SK-N-SH treated with all-trans-retinoic acid at 6 μM for 48 hours (cell line): Measurements from ENCODE around the gene NKX1-1.

Experiments used
- ATAC-seq: fragments of 200-7000 bp; cut with Tn5 transposase; 3 replicates; pipeline ENCODE4 v1.9.1; 2020; ENCODE audit warnings: mild to moderate bottlenecking, moderate library complexity
- ARNTL ChIP-seq: fragments of 450-650 bp; formaldehyde crosslinking; IDR thresholded peaks from 2 replicates; pipeline ENCODE4 v1.5.0; 2020; ENCODE audit warnings: low read depth, mild to moderate bottlenecking, moderate library complexity, borderline replicate concordance
- CSDC2 ChIP-seq: fragments of 250-450 bp; sonication (Bioruptor Pico); IDR thresholded peaks from 2 replicates; pipeline ENCODE4 v1.5.0; 2020; ENCODE audit warnings: mild to moderate bottlenecking, moderate library complexity
- ESRRG ChIP-seq: fragments of 250-450 bp; sonication (Bioruptor Pico); IDR thresholded peaks from 2 replicates; pipeline ENCODE4 v1.6.1; 2021; ENCODE audit warnings: mild to moderate bottlenecking
- GLIS3 ChIP-seq: fragments of 250-450 bp; sonication (Bioruptor Pico); IDR thresholded peaks from 2 replicates; pipeline ENCODE4 v1.5.0; 2020; ENCODE audit warnings: mild to moderate bottlenecking, moderate library complexity
- ISL1 ChIP-seq: fragments of 250-450 bp; sonication (Bioruptor Pico); IDR thresholded peaks from 2 replicates; pipeline ENCODE4 v2.1.2; 2022; ENCODE audit warnings: mild to moderate bottlenecking, moderate library complexity
- OSR1 ChIP-seq: fragments of 250-450 bp; sonication (Bioruptor Pico); IDR thresholded peaks from 2 replicates; pipeline ENCODE4 v1.8.0; 2022; ENCODE audit warnings: moderate library complexity, mild to moderate bottlenecking, inconsistent platforms
- PATZ1 ChIP-seq: fragments of 250-450 bp; sonication (Bioruptor Pico); IDR thresholded peaks from 2 replicates; pipeline ENCODE4 v1.8.0; 2020; ENCODE audit warnings: mild to moderate bottlenecking, moderate library complexity, borderline replicate concordance
- PPARA ChIP-seq: fragments of 250-450 bp; sonication (Bioruptor Pico); IDR thresholded peaks from 2 replicates; pipeline ENCODE4 v1.5.0; 2020; ENCODE audit warnings: mild to moderate bottlenecking, borderline replicate concordance
- RARB ChIP-seq: fragments of 250-450 bp; sonication (Bioruptor Pico); IDR thresholded peaks from 2 replicates; pipeline ENCODE4 v1.8.0; 2021; ENCODE audit warnings: mild to moderate bottlenecking, moderate library complexity
- TCF4 ChIP-seq: fragments of 250-450 bp; sonication (Bioruptor Pico); IDR thresholded peaks from 2 replicates; pipeline ENCODE4 v1.8.0; 2021; ENCODE audit warnings: mild to moderate bottlenecking, moderate library complexity, borderline replicate concordance
- ZC3H10 ChIP-seq: fragments of 250-450 bp; sonication (Bioruptor Pico); IDR thresholded peaks from 2 replicates; pipeline ENCODE4 v1.5.1; 2021; ENCODE audit warnings: mild to moderate bottlenecking, moderate library complexity
- ZFP3 ChIP-seq: fragments of 250-450 bp; sonication (Bioruptor Pico); IDR thresholded peaks from 2 replicates; pipeline ENCODE4 v1.5.0; 2020; ENCODE audit warnings: mild to moderate bottlenecking, moderate library complexity
- ZNF565 ChIP-seq: fragments of 450-650 bp; formaldehyde crosslinking; conservative IDR thresholded peaks from 2 replicates; pipeline ENCODE4 v1.5.0; 2020; ENCODE audit warnings: low read depth, mild to moderate bottlenecking, moderate library complexity
- ZNF70 ChIP-seq: fragments of 450-650 bp; formaldehyde crosslinking; IDR thresholded peaks from 2 replicates; pipeline ENCODE4 v1.5.0; 2020; ENCODE audit warnings: mild to moderate bottlenecking, moderate library complexity
- ZNF8 ChIP-seq: fragments of 450-650 bp; formaldehyde crosslinking; IDR thresholded peaks from 2 replicates; pipeline ENCODE4 v1.5.0; 2020; ENCODE audit warnings: mild to moderate bottlenecking, moderate library complexity
- TF ChIP-seq, protein P1 (sequence below): fragments of 250-450 bp; sonication (Bioruptor Pico); IDR thresholded peaks from 2 replicates; pipeline ENCODE4 v1.5.0; 2020; ENCODE audit warnings: mild to moderate bottlenecking, moderate library complexity
- TF ChIP-seq, protein P2 (sequence below): fragments of 250-450 bp; sonication (Bioruptor Pico); IDR thresholded peaks from 2 replicates; pipeline ENCODE4 v1.5.1; 2020; ENCODE audit warnings: low read depth, mild to moderate bottlenecking, moderate library complexity
- TF ChIP-seq, protein P3 (sequence below): fragments of 250-450 bp; sonication (Bioruptor Pico); IDR thresholded peaks from 2 replicates; pipeline ENCODE4 v1.5.1; 2021; ENCODE audit warnings: mild to moderate bottlenecking, moderate library complexity
- TF ChIP-seq, protein P4 (sequence below): fragments of 250-450 bp; sonication (Bioruptor Pico); IDR thresholded peaks from 2 replicates; pipeline ENCODE4 v1.8.0; 2021; ENCODE audit warnings: low read depth, mild to moderate bottlenecking, moderate library complexity, borderline replicate concordance

The NKX1-1 gene

GRCh38 chr4:1410491-1411325, 4.5 kb upstream of the NKX1-1 start (continued):
- TF ChIP-seq, protein P1, sequence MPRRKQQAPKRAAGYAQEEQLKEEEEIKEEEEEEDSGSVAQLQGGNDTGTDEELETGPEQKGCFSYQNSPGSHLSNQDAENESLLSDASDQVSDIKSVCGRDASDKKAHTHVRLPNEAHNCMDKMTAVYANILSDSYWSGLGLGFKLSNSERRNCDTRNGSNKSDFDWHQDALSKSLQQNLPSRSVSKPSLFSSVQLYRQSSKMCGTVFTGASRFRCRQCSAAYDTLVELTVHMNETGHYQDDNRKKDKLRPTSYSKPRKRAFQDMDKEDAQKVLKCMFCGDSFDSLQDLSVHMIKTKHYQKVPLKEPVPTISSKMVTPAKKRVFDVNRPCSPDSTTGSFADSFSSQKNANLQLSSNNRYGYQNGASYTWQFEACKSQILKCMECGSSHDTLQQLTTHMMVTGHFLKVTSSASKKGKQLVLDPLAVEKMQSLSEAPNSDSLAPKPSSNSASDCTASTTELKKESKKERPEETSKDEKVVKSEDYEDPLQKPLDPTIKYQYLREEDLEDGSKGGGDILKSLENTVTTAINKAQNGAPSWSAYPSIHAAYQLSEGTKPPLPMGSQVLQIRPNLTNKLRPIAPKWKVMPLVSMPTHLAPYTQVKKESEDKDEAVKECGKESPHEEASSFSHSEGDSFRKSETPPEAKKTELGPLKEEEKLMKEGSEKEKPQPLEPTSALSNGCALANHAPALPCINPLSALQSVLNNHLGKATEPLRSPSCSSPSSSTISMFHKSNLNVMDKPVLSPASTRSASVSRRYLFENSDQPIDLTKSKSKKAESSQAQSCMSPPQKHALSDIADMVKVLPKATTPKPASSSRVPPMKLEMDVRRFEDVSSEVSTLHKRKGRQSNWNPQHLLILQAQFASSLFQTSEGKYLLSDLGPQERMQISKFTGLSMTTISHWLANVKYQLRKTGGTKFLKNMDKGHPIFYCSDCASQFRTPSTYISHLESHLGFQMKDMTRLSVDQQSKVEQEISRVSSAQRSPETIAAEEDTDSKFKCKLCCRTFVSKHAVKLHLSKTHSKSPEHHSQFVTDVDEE (CRISPR knock-in tag), result peak; percentile 92
- TF ChIP-seq ZNF70 (CRISPR knock-in tag), result no peak
- TF ChIP-seq, all 23 proteins: peak for 15

- no peak for TF ChIP-seq PATZ1 (CRISPR knock-in tag)
- TF ChIP-seq ZNF70 (CRISPR knock-in tag), result no peak
- no peak for TF ChIP-seq OSR1 (CRISPR knock-in tag)
- ATAC-seq, result no peak
Observed at GRCh38 chr4:1409491-1410425, 3.5 kb upstream of the NKX1-1 start.

GRCh38 chr4:1409079-1409478, 2.8 kb upstream of the NKX1-1 start:
- TF ChIP-seq ZC3H10 (CRISPR knock-in tag) (no peak), OSR1 (CRISPR knock-in tag) (no peak), GLIS3 (CRISPR knock-in tag) (no peak), CSDC2 (CRISPR knock-in tag) (no peak), ZFP3 (CRISPR knock-in tag) (no peak), ZNF8 (no peak), ARNTL (CRISPR knock-in tag) (no peak), PPARA (CRISPR knock-in tag) (no peak), ZNF565 (no peak)
- TF ChIP-seq, protein P2, sequence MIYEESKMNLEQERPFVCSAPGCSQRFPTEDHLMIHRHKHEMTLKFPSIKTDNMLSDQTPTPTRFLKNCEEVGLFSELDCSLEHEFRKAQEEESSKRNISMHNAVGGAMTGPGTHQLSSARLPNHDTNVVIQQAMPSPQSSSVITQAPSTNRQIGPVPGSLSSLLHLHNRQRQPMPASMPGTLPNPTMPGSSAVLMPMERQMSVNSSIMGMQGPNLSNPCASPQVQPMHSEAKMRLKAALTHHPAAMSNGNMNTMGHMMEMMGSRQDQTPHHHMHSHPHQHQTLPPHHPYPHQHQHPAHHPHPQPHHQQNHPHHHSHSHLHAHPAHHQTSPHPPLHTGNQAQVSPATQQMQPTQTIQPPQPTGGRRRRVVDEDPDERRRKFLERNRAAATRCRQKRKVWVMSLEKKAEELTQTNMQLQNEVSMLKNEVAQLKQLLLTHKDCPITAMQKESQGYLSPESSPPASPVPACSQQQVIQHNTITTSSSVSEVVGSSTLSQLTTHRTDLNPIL (CRISPR knock-in tag), result no peak

DNA sequence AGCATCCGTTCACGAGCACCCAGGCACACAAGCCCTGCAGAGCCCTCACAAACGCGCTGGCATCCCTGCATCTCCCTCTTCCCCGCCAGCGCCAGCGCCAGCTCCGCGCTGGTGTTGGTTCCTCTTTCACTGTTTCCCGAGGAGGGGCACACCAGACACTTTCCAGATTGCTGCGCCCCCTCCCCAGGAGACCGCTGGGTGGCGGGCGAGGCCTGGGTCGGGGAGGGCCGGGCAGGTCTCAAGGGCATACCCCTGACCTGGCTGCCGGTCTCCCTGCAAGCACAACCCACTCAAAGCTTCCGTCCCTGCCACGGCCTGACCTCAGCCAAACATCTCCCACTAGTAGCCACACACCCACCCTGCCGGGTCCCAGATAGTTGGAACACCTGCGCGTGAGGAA, 2.2 kb upstream of the NKX1-1 start:
- TF ChIP-seq ZC3H10 (CRISPR knock-in tag) (no peak), ARNTL (CRISPR knock-in tag) (no peak), PPARA (CRISPR knock-in tag) (no peak), ISL1 (CRISPR knock-in tag) (no peak), ESRRG (no peak), RARB (CRISPR knock-in tag) (no peak), CSDC2 (CRISPR knock-in tag) (no peak), TCF4 (CRISPR knock-in tag) (no peak), ZNF565 (no peak)
- TF ChIP-seq, protein P3, sequence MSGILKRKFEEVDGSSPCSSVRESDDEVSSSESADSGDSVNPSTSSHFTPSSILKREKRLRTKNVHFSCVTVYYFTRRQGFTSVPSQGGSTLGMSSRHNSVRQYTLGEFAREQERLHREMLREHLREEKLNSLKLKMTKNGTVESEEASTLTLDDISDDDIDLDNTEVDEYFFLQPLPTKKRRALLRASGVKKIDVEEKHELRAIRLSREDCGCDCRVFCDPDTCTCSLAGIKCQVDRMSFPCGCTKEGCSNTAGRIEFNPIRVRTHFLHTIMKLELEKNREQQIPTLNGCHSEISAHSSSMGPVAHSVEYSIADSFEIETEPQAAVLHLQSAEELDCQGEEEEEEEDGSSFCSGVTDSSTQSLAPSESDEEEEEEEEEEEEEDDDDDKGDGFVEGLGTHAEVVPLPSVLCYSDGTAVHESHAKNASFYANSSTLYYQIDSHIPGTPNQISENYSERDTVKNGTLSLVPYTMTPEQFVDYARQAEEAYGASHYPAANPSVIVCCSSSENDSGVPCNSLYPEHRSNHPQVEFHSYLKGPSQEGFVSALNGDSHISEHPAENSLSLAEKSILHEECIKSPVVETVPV (CRISPR knock-in tag), result no peak
- TF ChIP-seq, protein P4, sequence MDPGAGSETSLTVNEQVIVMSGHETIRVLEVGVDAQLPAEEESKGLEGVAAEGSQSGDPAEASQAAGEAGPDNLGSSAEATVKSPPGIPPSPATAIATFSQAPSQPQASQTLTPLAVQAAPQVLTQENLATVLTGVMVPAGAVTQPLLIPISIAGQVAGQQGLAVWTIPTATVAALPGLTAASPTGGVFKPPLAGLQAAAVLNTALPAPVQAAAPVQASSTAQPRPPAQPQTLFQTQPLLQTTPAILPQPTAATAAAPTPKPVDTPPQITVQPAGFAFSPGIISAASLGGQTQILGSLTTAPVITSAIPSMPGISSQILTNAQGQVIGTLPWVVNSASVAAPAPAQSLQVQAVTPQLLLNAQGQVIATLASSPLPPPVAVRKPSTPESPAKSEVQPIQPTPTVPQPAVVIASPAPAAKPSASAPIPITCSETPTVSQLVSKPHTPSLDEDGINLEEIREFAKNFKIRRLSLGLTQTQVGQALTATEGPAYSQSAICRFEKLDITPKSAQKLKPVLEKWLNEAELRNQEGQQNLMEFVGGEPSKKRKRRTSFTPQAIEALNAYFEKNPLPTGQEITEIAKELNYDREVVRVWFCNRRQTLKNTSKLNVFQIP, result no peak
- TF ChIP-seq, all 23 proteins: peak for 0

More at GRCh38 chr4:1409079-1409478, 2.8 kb upstream of the NKX1-1 start:
- ATAC-seq, result no peak

More for the DNA sequence above, 2.2 kb upstream of the NKX1-1 start:
- no peak for ATAC-seq
